HEK293T (cell line): ENCODE data around the gene ABCA6.

Experiments
- CTCF ChIA-PET: fragments of 350-600 bp; formaldehyde crosslinking; extraction: SDS; loops from one replicate; lab custom pipeline; 2021; ENCODE audit warnings: antibody characterized with exemption, inconsistent platforms; lab: Yijun Ruan, JAX
- POLR2A ChIA-PET: fragments of 350-600 bp; formaldehyde crosslinking; extraction: SDS; loops from one replicate; lab custom pipeline; 2020; ENCODE audit warnings: antibody characterized with exemption, inconsistent platforms; lab: Yijun Ruan, JAX
- DNase-seq: peaks from one replicate; pipeline ENCODE4 v3.0.0; 2012; ENCODE audit warnings: mixed read lengths; ENCODE audit errors: extremely low spot score
- ARNT ChIP-seq: fragments of 450-650 bp; IDR thresholded peaks from 2 replicates; pipeline ENCODE4 v1.6.1; 2017; ENCODE audit warnings: mild to moderate bottlenecking
- BHLHE40 ChIP-seq: fragments of 450-650 bp; IDR thresholded peaks from 2 replicates; pipeline ENCODE4 v1.6.1; 2016; ENCODE audit warnings: mild to moderate bottlenecking, moderate library complexity, borderline replicate concordance
- CTBP1 ChIP-seq: fragments of 450-650 bp; IDR thresholded peaks from 2 replicates; pipeline ENCODE4 v1.6.1; 2016; ENCODE audit warnings: borderline replicate concordance
- ELF4 ChIP-seq: fragments of 450-650 bp; IDR thresholded peaks from 2 replicates; pipeline ENCODE4 v1.6.1; 2017; ENCODE audit warnings: antibody characterized with exemption
- FOXA1 ChIP-seq: fragments of 450-650 bp; IDR thresholded peaks from 2 replicates; pipeline ENCODE4 v1.6.1; 2016; ENCODE audit warnings: mild to moderate bottlenecking
- FOXK2 ChIP-seq: fragments of 450-650 bp; IDR thresholded peaks from 2 replicates; pipeline ENCODE4 v1.6.1; 2016; ENCODE audit warnings: mild to moderate bottlenecking
- FOXM1 ChIP-seq: fragments of 450-650 bp; IDR thresholded peaks from 2 replicates; pipeline ENCODE4 v1.6.1; 2017; ENCODE audit warnings: mild to moderate bottlenecking, borderline replicate concordance
- HDGF ChIP-seq: fragments of 450-650 bp; IDR thresholded peaks from 2 replicates; pipeline ENCODE4 v1.6.1; 2017; ENCODE audit warnings: antibody characterized with exemption, borderline replicate concordance
- L3MBTL2 ChIP-seq: fragments of 450-650 bp; conservative IDR thresholded peaks from 2 replicates; pipeline ENCODE4 v1.6.1; 2016; ENCODE audit warnings: mild to moderate bottlenecking
- NFRKB ChIP-seq: fragments of 450-650 bp; IDR thresholded peaks from 2 replicates; pipeline ENCODE4 v1.6.1; 2016; ENCODE audit warnings: mild to moderate bottlenecking, moderate library complexity
- SP1 ChIP-seq: fragments of 450-650 bp; IDR thresholded peaks from 2 replicates; pipeline ENCODE4 v1.6.1; 2017
- SUZ12 ChIP-seq: fragments of 450-650 bp; IDR thresholded peaks from 2 replicates; pipeline ENCODE4 v1.6.1; 2016; ENCODE audit warnings: mild to moderate bottlenecking
- TARDBP ChIP-seq: fragments of 450-650 bp; IDR thresholded peaks from 2 replicates; pipeline ENCODE4 v1.6.1; 2016
- ZNF384 ChIP-seq: fragments of 450-650 bp; IDR thresholded peaks from 2 replicates; pipeline ENCODE4 v1.6.1; 2016
- TF ChIP-seq, protein P1 (sequence below): fragments of 450-650 bp; IDR thresholded peaks from 2 replicates; pipeline ENCODE4 v1.6.1; 2016

Gene ABCA6

DNA sequence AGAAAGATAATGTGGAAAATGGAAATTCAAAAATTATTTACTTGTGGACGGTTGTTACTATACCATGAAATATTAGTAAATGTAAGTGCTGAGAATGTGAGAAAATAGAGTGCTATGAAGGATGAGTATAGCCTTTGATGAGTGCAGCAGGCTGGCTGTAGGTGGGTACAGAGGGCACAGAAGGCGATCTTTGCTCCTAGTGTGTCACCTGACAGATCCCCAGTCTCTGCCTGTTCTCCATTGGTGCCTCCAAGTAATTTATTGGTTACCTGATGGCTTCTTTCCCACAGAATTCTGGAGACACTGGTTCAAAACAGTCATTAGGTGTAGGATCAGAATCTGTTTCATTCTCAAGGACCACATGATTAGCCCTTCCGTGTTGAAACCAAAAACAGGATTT lies 109.9 kb downstream of the ABCA6 start:
- TF ChIP-seq ELF4 = no peak
- no peak for TF ChIP-seq HDGF
- no peak for TF ChIP-seq SP1
- no peak for TF ChIP-seq ARNT
- no peak for TF ChIP-seq FOXK2
- TF ChIP-seq CTBP1 = no peak
- no peak for TF ChIP-seq BHLHE40
- no peak for TF ChIP-seq SUZ12
- no peak for TF ChIP-seq ZNF384
- TF ChIP-seq FOXA1 = no peak
- no peak for TF ChIP-seq FOXM1
- no peak for TF ChIP-seq NFRKB
- TF ChIP-seq, protein P1, sequence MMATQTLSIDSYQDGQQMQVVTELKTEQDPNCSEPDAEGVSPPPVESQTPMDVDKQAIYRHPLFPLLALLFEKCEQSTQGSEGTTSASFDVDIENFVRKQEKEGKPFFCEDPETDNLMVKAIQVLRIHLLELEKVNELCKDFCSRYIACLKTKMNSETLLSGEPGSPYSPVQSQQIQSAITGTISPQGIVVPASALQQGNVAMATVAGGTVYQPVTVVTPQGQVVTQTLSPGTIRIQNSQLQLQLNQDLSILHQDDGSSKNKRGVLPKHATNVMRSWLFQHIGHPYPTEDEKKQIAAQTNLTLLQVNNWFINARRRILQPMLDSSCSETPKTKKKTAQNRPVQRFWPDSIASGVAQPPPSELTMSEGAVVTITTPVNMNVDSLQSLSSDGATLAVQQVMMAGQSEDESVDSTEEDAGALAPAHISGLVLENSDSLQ = no peak
- CTCF ChIA-PET = no interaction called here
- POLR2A ChIA-PET = no interaction called here
- no peak for DNase-seq

DNA sequence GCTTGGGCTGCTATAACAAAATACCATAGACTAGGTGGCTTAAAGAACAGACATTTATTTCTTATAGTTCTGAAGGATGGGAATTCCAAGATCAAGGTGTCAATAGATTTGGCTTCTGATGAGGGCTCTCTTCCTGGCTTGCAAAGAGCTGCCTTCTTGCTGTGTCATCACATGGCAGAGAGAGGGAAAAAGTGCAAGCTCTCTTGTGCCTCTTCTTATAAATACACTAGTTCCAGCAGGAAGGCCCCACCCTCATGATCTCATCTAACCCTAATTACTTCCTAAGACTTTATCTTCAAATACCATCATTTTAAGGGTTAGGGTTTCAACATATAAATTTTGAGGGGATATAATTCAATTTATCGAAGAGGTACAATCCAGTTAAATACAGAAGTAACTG lies 111.5 kb downstream of the ABCA6 start:
- no peak for TF ChIP-seq SP1
- TF ChIP-seq CTBP1 = no peak
- TF ChIP-seq ARNT = no peak
- TF ChIP-seq FOXA1 = no peak
- TF ChIP-seq ZNF384 = no peak
- TF ChIP-seq L3MBTL2 = no peak
- no peak for TF ChIP-seq TARDBP
- TF ChIP-seq BHLHE40 = no peak
- no peak for DNase-seq
- ChIA-PET CTCF (no interaction called here), POLR2A (no interaction called here)
